NCI-H2107 treated with DMSO at 0.1 percent for 48 hours (cell line): ENCODE results near the gene ATP5IF1.

Source experiments
- DNase-seq: peaks from one replicate; lab custom pipeline; 2025; ENCODE audit not compliant: unreplicated experiment; lab: John Stamatoyannopoulos, UW

ATP5IF1 gene

GRCh38 chr1:28236656-28237322, 865 bp downstream of the ATP5IF1 start:
- no peak for DNase-seq

DNA sequence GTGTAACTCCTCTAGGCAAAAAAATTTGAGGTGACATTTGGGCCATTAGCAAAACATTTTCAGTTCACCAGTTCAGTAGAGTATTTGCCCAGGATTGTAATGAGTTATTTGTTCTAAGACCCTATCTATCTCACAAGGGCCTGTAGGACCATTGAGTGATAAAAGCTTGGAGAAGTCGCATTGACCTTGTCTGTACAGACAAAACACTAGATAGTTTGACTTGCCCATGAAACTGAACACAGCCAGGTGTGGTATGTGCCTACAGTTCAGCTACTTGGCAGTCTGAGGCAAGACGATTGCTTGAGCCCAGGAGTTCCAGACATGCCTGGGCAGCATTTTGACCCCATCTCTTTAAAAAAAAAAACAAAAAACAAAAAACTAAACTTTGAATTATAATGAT, 3.1 kb downstream of the ATP5IF1 start:
- DNase-seq: no peak

DNA sequence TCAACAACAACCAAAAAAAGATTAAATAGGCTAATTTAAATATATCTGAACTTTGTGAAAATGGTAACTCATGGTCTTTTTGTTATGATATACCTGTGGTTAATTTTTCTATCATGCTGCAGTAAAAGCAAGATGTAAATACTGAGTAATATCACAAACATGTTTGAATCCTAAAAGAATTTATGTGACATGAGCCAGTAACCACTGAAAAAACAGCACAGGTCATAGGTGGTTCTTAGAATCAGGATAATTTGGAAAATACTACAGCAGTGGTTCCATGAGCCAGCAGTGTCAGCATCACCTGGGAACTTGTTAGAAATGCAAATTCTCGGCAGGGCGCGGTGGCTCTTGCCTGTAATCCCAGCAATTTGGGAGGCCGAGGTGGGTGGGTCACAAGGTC, 4.1 kb downstream of the ATP5IF1 start:
- DNase-seq: no peak

DNA sequence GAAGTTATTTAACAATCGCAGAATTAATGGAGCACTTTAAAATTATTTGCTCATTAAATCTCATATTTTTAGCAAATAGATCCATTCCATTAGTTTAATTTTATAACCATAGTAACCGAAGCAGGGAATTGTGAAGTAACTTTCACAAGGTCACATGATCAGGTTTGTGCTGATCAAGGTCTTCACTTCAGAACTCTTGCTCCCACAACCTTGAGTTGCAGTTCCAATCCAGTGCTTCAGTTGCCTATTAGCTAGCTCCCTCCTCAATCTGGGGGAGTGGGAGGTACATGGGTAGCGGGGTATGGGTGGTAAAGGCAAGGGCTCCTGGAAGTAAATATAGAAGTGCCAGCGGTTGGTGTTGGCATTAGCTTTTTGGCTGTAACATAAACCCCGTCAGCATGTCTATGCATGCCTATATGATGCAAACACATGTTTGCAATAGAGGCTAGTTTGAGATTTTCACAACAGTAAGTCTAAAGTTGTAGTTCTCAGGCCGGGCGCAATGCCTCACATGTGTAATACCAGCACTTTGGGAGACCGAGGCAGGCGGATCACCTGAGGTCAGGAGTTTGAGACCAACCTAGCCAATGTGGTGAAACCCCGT, 5.8 kb downstream of the ATP5IF1 start:
- DNase-seq: no peak

DNA sequence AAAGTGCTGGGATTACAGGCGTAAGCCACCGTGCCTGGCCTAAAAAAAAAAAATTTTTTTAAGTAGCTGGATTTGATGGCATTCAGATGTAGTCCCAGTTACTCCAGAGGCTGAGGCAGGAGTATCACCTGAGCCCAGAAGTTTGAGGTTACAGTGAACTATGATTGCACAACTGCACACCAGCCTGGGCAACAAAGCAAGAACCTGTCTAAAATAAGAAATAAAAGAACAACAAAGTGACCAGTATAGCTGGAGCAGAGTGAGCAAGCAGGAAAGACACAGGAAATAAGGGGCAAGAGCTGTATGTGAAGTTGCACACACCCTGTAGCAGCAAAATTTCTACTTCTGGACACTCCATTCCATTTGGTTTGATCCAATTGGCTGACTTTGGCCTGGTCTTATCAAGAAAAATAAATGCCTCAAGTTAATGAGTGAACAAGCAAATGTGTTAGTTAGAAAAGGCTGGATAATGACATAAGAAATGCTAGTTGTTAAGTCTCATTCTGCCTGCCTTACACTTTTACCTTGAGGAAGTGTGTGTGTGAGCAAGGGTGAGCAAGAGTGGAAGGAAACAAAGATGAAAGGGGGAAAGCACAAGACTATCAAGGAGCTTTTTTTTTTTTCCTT, 7.9 kb downstream of the ATP5IF1 start:
- DNase-seq: no peak

GRCh38 chr1:28244549-28245251, 8.8 kb downstream of the ATP5IF1 start:
- DNase-seq: no peak

GRCh38 chr1:28246427-28246832, 10.5 kb downstream of the ATP5IF1 start:
- DNase-seq: no peak

DNA sequence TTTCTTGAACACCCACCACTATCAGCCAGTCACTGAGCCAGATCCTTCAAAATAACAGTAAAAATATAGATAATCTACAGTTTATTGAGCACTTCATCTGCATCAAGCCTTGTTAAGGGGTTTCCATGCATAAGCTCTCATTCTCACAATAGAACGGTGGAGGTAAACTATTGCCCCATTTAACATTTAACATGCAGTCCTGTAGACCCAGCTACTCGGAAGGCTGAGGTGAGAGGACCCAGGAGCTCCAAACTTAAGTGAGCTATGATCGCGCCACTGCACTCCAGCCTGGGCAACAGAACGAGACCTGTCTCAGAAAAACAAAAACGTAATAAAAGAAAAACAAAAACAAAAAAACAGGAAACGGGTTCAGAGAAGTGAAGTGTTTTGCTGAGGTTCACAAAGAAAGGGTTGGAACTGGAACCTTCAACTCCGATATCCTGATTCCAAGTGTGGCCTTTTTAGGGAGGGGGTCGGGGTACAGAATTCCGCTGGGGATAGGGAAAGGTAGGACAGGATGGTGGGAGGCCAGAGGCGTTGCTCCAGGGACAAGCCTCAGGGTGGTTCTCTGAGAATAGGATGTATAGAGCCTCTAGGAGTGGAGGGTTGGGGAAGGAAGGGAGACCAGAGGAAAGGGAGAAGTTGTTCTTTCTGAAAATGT, 11.8 kb downstream of the ATP5IF1 start:
- DNase-seq: no peak

DNA sequence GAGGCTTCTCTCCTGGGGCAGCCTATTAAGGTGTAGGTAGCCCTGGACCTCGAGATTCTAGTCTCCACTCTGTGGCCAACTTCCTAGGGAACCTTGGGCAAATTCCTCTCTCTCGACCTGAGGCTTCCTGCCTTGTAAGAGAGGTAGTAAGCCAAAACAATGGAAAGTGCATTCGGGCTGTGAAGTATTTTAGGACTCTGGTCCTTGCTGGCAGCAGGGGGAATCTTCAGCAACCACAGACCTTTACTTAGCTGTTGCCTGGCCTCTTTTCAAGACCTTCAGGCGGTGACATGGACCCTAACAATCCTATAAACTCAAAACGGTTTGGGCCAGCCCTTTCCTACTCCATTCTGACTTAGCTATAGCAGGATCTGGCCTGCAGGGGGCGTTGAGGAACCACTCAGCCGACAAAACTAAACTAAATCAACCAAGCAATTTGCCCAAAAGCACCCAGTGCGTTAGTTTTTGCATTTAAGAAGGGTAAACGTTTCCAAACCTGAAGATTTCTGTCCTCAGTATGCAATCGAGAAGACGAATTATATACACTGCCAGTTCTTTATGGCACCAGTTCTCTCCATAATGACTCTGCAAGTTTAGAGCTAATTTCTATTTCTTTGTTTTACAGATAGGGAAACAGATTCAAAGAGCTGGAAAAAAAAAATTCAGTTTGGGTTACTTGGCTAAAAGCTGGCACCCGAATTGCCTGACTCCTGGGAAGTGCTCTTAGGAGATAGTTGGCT, 12.5 kb downstream of the ATP5IF1 start:
- peak; percentile 89 for DNase-seq

GRCh38 chr1:28249013-28249865, 13.3 kb downstream of the ATP5IF1 start:
- peak; percentile 87 for DNase-seq

DNA sequence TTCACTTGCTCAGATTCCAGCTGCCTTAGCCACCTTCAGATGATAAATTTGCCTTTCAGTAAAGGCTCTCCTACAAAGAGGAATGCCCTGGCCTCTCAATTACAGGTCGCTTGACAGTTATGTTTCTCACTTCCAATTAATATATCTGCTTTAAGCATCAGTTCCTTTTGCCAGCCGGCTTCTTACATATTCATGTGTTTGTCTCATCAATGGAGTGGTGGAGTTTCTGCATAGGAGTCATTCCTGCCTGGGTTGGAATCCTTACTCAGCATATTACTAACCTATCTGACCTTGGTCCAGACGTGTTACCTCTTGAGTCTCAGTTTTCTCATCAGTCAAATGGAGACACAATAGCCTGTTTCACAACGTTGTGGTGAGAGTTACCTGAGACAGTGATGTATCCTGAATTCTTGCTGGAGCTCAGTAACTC, 14.0 kb downstream of the ATP5IF1 start:
- no peak for DNase-seq

DNA sequence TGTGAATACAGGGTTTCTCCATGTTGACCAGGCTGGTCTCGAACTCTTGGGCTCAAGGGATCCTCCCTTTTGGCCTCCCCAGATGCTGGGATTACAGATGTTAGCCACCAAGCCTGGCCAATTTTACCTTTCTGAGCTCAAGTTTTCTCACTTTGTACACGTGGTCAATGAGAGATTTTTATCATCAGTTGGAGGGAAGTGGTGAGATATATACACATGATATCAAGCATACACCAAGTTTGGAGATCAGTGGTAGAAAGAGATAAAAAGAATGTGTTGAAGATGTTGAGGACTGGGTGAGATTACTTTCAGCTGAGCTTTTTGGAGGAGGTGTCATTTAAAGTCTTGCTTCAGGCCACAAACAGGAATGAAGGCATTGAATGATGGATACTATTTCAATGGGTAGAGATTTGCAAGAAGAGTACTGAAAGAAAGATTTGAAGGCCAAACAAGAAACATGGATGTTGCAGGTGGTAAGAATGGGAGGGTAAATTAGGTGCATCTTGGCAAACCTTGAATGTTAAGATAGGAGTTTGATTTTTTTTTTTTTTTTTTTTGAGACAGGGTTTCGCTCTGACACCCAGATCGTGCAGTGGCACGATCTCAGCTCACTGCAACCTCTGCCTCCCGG, 20.4 kb downstream of the ATP5IF1 start:
- DNase-seq: no peak

- no peak for DNase-seq
Observed at GRCh38 chr1:28257736-28258135, 21.8 kb downstream of the ATP5IF1 start.

DNA sequence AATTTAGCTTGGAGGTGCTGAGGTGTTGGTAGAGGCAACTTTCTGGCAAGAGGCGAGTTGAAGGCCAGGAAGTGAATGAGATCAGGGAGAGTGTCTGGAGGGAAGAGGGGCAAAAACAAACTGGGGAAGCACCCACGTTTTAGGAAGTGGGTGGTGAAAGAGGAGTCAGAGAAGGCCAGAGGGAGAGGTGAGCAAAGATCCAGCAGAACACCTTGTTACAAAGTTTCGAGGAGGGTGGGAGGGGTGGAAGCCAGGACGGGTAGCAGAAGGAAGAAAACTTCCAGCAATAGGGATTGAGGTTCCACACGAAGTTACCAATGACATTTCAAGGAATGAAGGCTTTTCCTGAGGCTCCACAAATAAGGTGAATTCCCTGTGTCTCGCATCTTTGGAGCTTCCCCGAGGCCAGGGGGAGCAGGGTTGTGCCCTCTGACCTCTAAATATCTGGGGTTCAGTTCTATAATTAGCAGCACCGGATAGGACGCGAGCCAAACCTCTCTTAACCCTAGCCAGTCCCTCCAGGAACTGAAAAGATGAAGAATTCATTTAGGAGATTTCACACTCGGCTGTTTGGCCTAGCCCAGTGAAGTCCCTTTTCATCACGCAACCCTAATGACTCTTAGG, 22.8 kb downstream of the ATP5IF1 start:
- no peak for DNase-seq

DNA sequence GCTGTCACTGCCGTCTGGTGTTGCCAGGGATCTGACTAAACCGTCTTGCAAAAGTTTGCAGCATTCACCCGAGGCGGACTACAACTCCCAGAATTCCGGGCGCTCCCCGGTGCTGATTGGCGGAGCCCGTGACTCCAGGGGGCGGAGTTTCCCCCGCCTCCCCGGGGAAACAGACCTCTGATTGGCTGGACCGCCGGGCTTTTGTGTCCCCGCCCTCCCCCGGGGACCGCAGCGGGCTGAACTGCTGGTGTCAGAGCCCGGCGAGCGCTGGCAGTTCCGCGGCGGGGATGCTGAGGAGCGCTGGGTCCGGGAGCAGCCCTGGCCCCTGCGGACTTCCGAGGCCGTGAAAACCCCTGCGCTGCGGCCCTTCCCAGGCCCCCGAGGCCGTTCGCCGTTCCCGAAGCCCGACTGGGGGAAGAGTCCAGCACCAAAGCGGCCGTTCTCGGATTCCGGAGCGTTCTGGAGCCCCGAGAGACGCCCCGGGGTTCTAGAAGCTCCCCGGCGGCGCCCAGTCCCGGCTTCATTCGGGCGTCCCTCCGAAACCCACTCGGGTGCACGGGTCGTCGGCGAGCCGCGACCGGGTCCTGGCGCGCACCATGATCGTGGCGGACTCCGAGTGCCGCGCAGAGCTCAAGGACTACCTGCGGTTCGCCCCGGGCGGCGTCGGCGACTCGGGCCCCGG, 23.5 kb downstream of the ATP5IF1 start, which contains the start of gene SESN2:
SESN2 (plus strand) TSS at position 267 of the 682 bp plus-strand sequence; CDS start at position 597, 330 bp downstream.
- DNase-seq: peak; percentile 96

DNA sequence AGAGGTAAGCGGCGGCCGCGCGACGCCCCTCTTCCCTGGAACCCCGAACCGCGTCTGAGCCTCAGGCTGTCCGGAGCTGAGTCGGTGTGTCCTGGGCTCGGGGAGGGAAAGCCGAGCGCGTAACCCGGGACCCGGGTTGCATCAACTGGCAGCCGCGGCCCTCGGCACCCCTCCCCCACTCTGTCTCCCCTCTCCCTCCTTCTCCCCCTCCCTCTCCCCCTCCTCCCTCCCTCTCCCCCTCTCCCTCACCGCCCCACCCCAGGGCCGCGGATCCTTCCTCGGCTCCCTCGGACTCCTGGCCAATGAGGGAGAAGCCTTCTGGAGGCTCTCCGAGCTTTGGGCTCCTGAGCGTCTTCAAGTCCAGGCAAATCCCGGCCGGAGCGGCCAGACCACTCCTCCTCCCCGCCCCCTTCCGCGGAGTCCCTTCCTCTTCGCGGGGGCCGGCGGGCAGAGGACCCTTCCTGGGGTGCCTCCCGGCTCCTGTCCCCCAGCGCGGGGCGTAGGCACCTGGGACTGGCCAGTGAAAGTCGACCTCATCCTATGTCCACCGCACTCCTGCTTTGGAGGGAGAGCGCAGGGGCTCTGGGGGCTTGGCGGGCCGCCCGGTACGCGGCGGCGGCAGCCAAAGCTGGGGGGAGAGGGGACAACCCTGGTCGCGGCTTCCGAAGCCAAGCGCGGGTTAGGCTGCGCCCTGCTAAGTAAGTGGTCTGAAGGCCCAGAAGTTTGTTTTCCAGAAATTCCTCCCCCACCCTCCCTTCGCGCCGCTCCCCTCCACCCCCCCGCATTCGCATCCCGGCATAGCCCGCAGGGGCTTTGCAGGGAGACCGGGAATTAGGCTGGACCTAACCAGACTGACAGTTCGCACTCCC, 24.2 kb downstream of the ATP5IF1 start:
- DNase-seq: no peak

- DNase-seq: no peak
Observed at GRCh38 chr1:28260803-28261174, 24.9 kb downstream of the ATP5IF1 start.
